Left lobe of liver (tissue), 2 donors: ENCODE data around the gene LRP1B. TPM values are rescaled to one million over a fixed set of nuclear protein-coding genes. Genes with fewer than 3 reads are reported as not detected.
"Not testable (repeated sequence)": the region's sequence is repeated elsewhere in the genome, so short reads cannot be mapped to it uniquely, and the experiment has no call there.

ENCODE experiments used
- ATAC-seq: fragments of 200-7000 bp; cut with Tn5 transposase; one replicate; pipeline ENCODE4 v1.9.1; 2020; ENCODE audit warnings: mild to moderate bottlenecking, moderate library complexity
- DNase-seq: peaks from one replicate; pipeline ENCODE4 v3.0.0-alpha.2; 2020; ENCODE audit warnings: low spot score
- total RNA-seq: library from RNA; stranded (reverse); gene quantifications from one replicate; pipeline ENCODE4 v1.2.1, GENCODE V29; 2021
- donor health status: DM: no; HTN: no; CAD: no; lungs with moderate emphysema.
- donor health status: DM: no; HTN: yes; CAD: no.

LRP1B gene
- total RNA-seq, 1 donor from 2014 or later: 0.25 TPM

DNA sequence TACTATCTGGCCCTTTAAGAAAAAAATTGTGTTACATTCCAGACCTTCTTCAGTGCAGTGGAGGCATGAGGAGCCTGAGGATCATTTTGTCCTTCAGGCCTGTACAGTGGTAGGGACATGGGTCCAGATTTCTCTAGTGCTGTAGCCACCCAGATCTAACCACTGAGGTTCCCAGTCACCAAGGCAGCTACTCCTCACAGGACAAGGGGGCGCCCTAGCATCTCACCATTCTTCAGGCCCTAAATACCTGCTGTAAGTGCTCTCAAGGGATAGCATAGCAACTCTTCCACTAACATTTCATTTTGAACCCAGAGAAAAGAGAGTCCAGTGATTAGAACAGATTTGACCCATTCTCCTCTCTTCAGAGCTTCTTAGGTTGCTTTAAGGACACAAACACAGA is 1533.0 kb downstream of the LRP1B start:
- no peak for DNase-seq
- ATAC-seq: no peak

DNA sequence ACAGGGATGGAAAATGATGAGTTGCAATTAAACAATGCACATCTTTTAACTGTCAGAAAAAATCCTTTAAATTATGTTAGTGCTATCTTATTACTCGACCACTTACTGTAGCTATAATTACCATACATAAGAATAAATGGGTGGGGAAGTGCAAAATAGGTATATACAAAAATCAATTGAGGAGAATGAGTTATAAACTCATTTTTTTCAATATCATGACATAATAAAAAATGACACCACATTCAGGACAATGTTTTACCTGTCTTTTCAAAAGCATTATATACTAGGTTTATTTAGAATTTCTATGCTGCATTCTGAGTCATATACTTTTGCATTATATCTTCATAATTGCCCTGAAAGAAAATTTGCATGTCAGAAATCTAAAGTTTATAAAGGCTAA is 1533.6 kb downstream of the LRP1B start:
- ATAC-seq (no peak), DNase-seq (no peak)

GRCh38 chr2:140596447-140596846 is 1534.4 kb downstream of the LRP1B start:
- ATAC-seq: no peak
- no peak for DNase-seq

- ATAC-seq (no peak), DNase-seq (no peak)
Measured at GRCh38 chr2:140595107-140595506, 1535.7 kb downstream of the LRP1B start.

- DNase-seq: no peak
- no peak for ATAC-seq
Measured at GRCh38 chr2:140593132-140593531, 1537.7 kb downstream of the LRP1B start.

DNA sequence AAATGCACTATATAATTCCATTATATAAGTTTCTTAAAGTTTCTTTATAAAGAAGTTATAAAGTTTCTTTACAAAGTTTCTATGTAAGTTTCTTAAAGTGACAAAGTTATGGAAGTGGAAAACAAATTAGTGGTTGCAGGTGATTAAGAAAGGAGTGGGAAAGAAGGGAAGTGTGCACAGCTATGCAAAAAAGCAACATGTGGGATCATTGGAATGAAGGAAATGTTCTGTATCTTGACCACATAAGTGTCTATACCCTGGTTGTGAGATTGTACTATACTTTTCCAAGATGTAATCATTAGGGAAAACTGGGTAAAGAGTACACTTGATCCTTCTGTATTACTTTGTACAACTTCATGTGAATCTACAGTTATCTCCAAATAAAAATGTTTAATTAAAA is 1541.1 kb downstream of the LRP1B start:
- no peak for DNase-seq

GRCh38 chr2:140589273-140589672 is 1541.5 kb downstream of the LRP1B start:
- DNase-seq (no peak), ATAC-seq (no peak)

More for the DNA sequence above, 1541.1 kb downstream of the LRP1B start:
- ATAC-seq: no peak

DNA sequence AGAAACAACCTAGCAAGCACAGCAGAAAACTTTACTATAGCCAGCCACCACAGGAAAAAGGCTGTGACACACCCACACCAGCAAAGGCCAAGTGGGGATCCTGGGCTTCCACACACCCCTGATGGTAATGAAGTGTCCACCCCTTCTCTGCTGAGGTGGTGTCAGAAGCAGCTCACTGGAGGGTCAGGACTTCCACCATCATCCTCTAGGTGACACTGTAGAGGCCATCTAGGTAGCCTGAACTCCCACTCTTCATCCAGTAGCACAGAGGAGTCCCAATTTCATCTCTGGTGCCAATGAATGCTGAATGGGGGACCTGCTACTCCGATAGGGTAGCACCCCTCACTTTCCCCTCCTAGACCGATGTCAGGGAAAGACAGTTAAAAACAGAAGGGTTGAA is 1544.4 kb downstream of the LRP1B start:
- ATAC-seq (peak; percentile 91), DNase-seq (no peak)

DNA sequence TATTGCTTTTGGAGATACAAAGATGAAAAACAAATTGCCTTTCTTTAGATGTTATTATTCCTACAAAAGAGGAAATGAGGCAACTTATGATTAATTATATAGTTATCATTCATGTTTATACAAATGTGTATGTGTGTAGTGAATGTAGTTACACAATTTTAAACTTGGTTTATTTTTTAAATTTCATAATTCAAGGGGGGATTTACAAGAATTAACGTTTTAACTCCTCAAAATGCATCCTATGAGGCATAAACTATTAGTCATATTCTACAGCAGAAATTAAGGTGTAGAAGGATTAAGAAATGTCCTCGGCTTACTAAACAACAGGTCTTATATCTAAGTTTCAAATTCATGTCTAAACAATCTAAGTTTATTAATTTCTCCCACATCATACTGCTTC is 1545.8 kb downstream of the LRP1B start:
- ATAC-seq: no peak
- DNase-seq: no peak

GRCh38 chr2:140584471-140584870 is 1546.3 kb downstream of the LRP1B start:
- no peak for DNase-seq
- ATAC-seq: no peak

- DNase-seq: no peak
- peak; percentile 55 for ATAC-seq
Measured at GRCh38 chr2:140580532-140581151, 1550.2 kb downstream of the LRP1B start.

DNA sequence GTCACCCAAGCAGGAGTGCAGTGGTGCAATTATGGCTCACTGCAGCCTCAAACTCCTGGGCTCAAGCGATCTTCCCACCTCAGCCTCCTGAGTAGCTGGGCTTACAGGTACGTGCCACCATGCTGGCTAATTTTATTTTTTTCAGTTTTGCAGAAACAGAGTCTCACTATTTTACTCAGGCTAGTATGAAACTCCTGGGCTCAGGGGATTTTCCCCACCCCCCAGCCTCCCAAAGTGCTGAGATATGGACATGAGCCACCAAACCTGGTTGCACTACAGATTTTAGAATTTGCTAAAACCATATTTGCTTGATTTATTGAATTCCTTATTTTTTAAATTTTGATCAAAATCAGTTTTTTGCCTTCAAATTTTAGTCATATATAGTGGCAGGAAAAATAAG is 1553.4 kb downstream of the LRP1B start:
- ATAC-seq (no peak), DNase-seq (no peak)

DNA sequence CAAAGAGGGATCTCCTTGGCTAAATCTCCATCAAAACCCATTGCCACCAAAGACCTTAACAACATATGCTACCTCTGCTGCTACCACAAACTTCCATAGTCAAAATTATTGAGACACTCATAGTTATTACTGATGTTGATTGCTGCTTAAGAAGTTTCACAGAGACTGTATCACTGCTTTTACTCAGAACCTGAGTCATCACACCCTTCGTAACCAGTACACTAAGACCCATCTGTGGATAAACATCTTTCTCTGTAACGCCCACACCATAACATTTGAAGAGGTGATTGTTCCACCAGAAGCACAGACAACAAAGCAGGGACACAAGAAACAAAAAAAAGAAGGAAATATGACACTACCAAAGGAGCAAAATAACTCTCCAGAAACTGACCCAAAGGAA is 1563.1 kb downstream of the LRP1B start:
- no peak for DNase-seq
- no peak for ATAC-seq

DNA sequence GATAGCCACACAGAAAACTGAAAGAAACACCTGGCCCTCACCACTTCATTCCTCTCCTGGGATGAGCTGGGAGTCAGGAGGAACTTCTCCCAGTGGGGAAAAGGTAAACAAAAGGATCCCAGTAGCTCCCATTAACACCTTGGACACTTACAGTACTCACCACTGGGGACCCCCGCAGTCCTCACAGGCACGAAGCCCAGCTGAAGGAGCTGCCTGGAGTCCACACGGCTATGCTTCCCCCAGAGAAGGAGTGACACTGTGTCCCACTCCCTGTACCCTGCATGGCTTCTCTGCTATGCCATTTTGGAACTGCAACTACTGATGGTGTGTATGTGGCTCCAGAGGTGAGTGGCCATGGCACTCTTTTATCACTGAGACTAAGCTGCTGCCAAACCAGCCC is 1565.1 kb downstream of the LRP1B start:
- ATAC-seq: no peak
- DNase-seq: no peak

DNA sequence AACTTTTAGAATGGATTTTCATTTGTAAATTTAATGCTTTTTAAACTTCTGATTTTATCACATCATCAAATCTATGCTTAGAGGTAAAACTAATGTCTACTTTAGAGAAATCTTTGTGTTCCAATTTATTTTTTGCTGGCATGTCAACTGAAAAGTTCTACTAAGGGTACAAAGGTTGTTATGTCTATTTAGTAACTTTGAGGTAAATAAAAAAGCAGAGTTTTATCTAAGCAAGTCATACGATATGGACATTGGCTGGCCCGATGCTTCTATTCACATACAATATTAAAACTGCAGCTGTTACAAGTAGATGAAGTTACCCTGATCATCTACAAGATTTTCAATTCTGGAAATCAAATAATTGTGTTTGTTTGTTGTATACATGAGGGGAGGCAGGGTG is 1575.1 kb downstream of the LRP1B start:
- DNase-seq: no peak
- peak; percentile 88 for ATAC-seq

- DNase-seq (no peak), ATAC-seq (no peak)
Measured at GRCh38 chr2:140552634-140553033, 1578.2 kb downstream of the LRP1B start.

DNA sequence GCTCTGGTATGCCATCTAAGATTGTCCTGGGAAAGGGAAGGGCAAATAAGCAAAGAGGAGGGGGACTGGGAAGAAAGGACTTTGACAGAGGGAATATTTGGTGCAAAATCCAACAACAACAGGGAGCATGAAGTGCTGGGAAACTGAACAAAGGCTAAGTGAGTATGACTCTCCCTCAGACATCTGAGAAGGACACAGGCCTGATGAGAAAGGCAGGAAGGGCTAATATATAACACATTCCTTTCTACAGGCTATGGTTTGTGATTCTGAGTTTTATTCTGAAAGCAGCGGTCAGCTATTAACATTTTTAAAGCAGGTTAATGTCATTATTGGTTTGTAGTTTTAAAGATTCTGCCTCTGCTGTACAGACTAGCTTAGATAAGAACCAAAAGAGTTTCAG is 1579.5 kb downstream of the LRP1B start:
- ATAC-seq (no peak), DNase-seq (no peak)

- ATAC-seq (no peak), DNase-seq (no peak)
Measured at GRCh38 chr2:140550821-140551220, 1580.0 kb downstream of the LRP1B start.

- DNase-seq: not testable (repeated sequence)
Measured at GRCh38 chr2:140544769-140545168, 1586.0 kb downstream of the LRP1B start.

DNA sequence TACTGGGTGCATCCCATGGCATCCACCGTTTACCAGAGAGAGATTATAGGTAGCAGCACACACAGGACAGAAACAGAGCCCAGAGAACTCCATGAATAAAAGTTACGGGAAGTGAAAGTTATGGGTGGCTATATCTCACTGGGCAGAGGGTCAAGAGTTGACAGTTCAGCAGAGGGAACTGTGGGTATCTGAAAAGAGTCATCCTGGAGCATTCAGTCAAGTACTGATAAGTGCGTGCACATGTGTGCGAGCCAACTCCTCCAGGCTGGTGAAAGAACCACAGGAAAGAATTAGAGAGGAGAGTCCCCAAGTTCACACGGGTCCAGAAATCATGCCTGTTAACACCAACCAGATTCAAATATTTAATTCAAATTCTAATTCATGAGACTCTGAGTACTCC is 1588.2 kb downstream of the LRP1B start:
- ATAC-seq: peak; percentile 44
- DNase-seq: no peak

More at GRCh38 chr2:140544769-140545168, 1586.0 kb downstream of the LRP1B start:
- not testable (repeated sequence) for ATAC-seq

DNA sequence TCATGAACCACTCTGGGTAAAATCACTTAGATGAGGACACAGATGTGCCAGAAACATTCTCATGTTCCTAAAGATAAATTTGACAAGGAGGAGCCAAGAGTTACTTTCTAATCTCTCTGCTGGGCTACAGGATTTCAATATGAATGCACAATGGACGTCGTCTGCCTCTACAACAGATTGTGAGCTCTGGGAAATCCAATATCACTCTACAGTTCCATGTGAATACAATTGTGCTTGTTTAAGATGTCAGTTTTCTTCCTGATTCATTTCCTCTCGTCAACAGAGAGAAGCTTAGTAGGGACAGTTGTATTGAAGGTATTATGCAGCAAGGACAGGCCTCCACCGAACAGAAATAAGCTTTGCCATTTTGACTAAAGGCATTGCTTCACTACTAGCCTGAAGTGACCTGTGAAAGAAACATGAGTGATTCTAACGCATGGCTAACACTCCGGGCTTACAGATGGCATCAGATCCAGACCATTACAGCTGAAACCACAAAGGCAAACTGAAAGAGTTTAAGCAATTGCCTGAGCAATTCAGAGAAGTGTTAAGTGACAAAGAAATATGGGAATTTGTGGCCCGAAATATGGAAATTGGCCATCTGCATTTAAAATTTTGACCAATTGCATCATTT is 1591.5 kb downstream of the LRP1B start:
- no peak for ATAC-seq
- no peak for DNase-seq

GRCh38 chr2:140529706-140530105 is 1601.1 kb downstream of the LRP1B start:
- peak; percentile 15 for ATAC-seq

DNA sequence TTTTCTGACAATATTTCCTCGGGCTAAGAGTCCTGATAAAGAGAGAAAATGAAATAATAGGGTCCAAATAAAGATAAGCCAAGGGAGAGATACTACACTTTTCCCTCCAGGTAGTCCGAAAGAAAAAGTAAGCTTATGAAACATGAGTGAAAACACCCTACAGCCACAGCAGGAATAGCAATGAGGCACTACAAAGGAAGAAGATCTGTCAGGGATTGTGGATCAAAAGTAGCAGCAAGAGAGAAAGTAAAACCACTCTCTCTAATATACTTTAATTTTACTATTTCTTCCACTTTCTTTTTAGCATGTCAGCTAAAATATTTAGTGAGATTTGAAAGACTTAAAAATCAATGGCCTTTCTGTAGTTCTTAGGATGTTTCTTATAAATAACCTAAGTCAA is 1601.8 kb downstream of the LRP1B start:
- ATAC-seq: no peak
- DNase-seq: no peak

More at GRCh38 chr2:140529706-140530105, 1601.1 kb downstream of the LRP1B start:
- DNase-seq: no peak
